Small intestine (tissue), 7 donors: ENCODE measurements around the gene ZNF407. TPM values are rescaled to one million over a fixed set of nuclear protein-coding genes. Genes with fewer than 3 reads are reported as not detected.

Experiments
- DNase-seq, 2 donors: peaks; one replicate each; pipeline versions ENCODE4 v3.0.0 to v3.0.0-alpha.2; 2013
- FAIRE-seq: peaks from 2 replicates; lab custom pipeline; 2012; peaks lifted over from hg19 to GRCh38; lab: Jason Lieb, UNC
- H3K27ac ChIP-seq, 3 donors: one replicate each; pipeline ENCODE4 v1.5.1; 2013; ENCODE audit warnings: low read length in 2 of 3, mild to moderate bottlenecking in 2 of 3, control low read depth in 1 of 3, inconsistent platforms in 1 of 3, low read depth in 1 of 3, moderate library complexity in 1 of 3
- H3K27me3 ChIP-seq, 3 donors: one replicate each; pipeline ENCODE4 v1.6.1; 2013; ENCODE audit warnings: low read length in 3 of 3, inconsistent platforms in 1 of 3; ENCODE audit not compliant: control insufficient read depth in 3 of 3, insufficient read depth in 3 of 3
- H3K36me3 ChIP-seq, 3 donors: one replicate each; pipeline ENCODE4 v1.6.1; 2013; ENCODE audit warnings: low read length in 3 of 3, inconsistent platforms in 1 of 3, low read depth in 1 of 3, mild to moderate bottlenecking in 1 of 3, moderate library complexity in 1 of 3; ENCODE audit not compliant: control insufficient read depth in 3 of 3, insufficient read depth in 2 of 3
- H3K4me1 ChIP-seq, 3 donors: one replicate each; pipeline ENCODE4 v1.6.1; 2013; ENCODE audit warnings: low read length in 2 of 3, inconsistent platforms in 1 of 3, low read depth in 1 of 3, mild to moderate bottlenecking in 1 of 3, moderate library complexity in 1 of 3; ENCODE audit not compliant: control insufficient read depth in 3 of 3, insufficient read depth in 2 of 3
- H3K4me3 ChIP-seq, 3 donors: one replicate each; pipeline ENCODE4 v1.5.1; 2013; ENCODE audit warnings: low read length in 3 of 3, control low read depth in 1 of 3, inconsistent platforms in 1 of 3, low read depth in 1 of 3, mild to moderate bottlenecking in 1 of 3, moderate library complexity in 1 of 3
- H3K9me3 ChIP-seq, 2 donors: one replicate each; pipeline ENCODE4 v1.6.1; 2013; ENCODE audit warnings: low read depth in 1 of 2, low read length in 1 of 2; ENCODE audit not compliant: control insufficient read depth in 2 of 2, insufficient read depth in 1 of 2
- WGBS, 3 donors: extraction: QIAGEN DNeasy Blood & Tissue Kit; methylation state at CpG; one replicate each; pipeline ENCODE4 v1.1.7; 2013; 5-methylcytosine and 5-hydroxymethylcytosine counted together
- polyA plus RNA-seq, 4 donors: library from polyadenylated mRNA; stranded (reverse) in 3 of 4; unstranded in 1 of 4; fragments of 200-250 nt in 3 of 4; fragments of 120-200 nt in 1 of 4; gene quantifications; one replicate each; pipeline versions ENCODE4 v1.2.1 to v1.2.3, GENCODE V29; 2013
- donor health status: healthy with polysubstance abuse.
- donor health status: control.
- donor health status: control.
- donor health status: Bipolar disorder and iron deficiency.
- donor health status: healthy.

Gene ZNF407
- polyA plus RNA-seq, 4 donors, result 2.7 to 6.3 (median 4.0) TPM

DNA sequence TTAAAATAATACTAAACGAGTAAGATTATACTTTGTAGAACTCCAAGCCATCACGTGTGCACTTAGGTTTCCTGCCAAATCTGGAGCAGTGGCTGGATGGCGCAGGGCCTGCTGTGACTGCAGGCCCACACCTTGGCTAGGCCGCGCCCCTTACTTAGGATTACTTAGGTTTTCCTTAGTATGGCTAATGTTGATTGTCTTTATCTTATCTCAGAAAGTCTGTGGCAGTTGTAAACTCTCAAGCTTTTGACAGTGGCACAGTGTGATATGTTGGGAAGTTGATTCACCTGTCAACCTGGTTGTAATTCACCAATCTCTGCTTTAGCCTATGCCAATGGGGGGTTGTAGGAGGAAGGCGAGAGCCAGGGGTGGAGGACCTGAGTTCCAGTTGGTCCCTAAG is 208.4 kb downstream of the ZNF407 start:
- Histone ChIP-seq H3K9me3 (no peaks in the 10 kb centered on the region), H3K4me3 (no peak overlapping the region), H3K4me1 (peaks cover 0 to 6% (median 4%) of the 10 kb centered on the region in 3 donors), H3K36me3 (no peaks in the 10 kb centered on the region), H3K27ac (peak overlapping the region in 2 of 3 donors; percentile 34 to 41), H3K27me3 (no peaks in the 10 kb centered on the region)
- FAIRE-seq (no peak), DNase-seq (peak; percentile 72 to 83)
- 26 to 66% (median 36%) methylated on average over 6 of the region's 6 CpGs for WGBS, 3 donors

DNA sequence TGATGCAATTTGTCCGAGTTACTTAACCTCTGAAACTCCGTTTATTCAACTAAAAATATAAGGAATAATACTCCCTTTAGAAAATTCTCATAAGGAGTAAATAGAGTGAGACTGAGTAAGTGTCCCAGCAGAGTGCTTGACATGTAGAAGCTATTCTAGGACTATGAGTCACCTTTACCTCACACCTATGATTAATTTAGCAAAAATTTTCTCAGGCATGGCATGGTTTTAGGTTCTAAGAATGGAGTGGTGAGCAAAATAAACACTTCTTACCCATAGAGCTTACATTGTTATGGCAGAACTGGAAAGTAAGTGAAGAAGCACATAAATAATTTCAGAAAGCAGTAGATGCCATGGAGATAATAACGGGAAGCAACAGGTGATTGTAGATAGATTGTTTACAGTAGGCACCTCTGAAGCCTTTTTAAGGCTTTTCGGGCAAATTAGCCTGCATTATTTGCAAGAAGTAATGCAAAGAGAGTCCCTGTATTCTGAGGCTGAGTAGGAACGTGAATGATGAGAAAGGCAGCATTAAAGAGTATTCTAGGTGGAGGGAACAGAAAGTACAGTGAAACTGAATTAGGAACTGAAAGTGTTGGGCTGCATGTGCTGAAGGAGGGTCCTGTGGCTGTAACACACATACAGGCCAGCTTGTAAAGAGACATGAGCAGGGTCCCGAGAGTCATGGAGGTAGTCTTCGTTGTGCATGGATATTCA is 209.2 kb downstream of the ZNF407 start:
- Histone ChIP-seq H3K9me3 (no peaks in the 10 kb centered on the region), H3K27me3 (no peaks in the 10 kb centered on the region), H3K4me1 (peaks cover 0 to 6% (median 4%) of the 10 kb centered on the region in 3 donors), H3K27ac (no peak overlapping the region), H3K4me3 (no peak overlapping the region), H3K36me3 (no peaks in the 10 kb centered on the region)
- 62 to 72% (median 65%) methylated on average over 7 of the region's 7 CpGs for WGBS, 3 donors
- no peak for FAIRE-seq
- DNase-seq, result peak in 1 of 2 donors; percentile 30

DNA sequence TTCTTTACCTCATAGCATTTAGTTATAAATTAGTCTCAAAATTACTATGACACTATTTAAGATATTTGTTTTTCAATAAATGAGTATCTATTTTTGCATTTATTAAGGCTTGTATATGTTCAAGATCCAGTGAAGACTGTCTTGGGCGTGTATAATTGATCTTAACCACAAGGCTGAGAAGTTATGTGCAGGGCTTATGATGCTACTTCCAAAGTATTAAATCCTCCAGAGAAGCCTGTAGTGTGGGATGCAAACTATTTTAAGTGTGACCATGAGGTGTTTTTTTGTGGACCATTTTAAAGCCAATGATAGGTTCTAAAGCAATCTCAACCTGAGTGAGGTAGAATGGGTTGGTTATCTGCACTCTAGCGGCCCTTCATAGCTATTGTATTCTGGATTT is 219.9 kb downstream of the ZNF407 start:
- H3K9me3 ChIP-seq, result peaks cover 0 to 2% of the 10 kb centered on the region in 2 donors
- FAIRE-seq (no peak), DNase-seq (no peak)
- no peaks in the 10 kb centered on the region for H3K27me3 ChIP-seq
- 97 to 100% (median 100%) methylated on average over 2 of the region's 2 CpGs for WGBS, 3 donors
- H3K4me3 ChIP-seq, result no peak overlapping the region
- no peak overlapping the region for H3K27ac ChIP-seq
- H3K4me1 ChIP-seq, result no peaks in the 10 kb centered on the region
- H3K36me3 ChIP-seq, result peaks cover 0 to 4% (median 0%) of the 10 kb centered on the region in 3 donors

DNA sequence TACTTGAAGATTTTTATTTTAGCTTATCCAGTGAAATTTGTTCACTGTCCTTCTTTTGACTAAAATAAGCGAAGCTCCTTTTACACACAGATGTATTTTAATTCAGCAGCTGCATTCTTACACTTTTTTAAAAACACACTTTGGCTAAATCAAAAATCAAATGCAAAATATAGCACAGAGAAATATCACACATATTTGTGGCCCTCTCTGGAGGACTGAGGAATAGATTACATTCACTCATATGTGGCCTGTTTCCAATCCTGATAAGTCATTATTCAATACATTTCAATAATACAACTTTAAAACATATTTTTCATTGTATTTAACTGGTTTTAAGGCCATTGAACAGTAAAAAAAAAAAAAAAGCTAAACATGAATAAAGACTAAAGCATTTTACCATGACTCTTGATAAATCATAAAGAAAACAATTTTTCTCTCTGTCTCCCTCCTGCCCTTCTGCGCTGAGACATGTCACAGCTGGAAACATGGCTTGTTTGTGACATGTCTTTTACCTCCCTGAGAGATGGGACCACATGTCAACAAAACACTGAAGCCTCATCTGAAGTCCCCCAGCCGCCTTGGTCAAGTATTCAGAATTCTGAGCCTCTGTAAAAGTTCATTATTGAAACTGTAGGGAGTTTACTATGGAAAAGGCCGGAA is 221.0 kb downstream of the ZNF407 start:
- Histone ChIP-seq H3K4me3 (no peak overlapping the region), H3K27me3 (no peaks in the 10 kb centered on the region), H3K27ac (no peak overlapping the region), H3K9me3 (peaks cover 0 to 2% of the 10 kb centered on the region in 2 donors), H3K36me3 (no peaks in the 10 kb centered on the region), H3K4me1 (no peaks in the 10 kb centered on the region)
- no peak for DNase-seq
- FAIRE-seq, result no peak
- WGBS, 3 donors, result 95 to 97% (median 96%) methylated on average over 4 of the region's 4 CpGs

DNA sequence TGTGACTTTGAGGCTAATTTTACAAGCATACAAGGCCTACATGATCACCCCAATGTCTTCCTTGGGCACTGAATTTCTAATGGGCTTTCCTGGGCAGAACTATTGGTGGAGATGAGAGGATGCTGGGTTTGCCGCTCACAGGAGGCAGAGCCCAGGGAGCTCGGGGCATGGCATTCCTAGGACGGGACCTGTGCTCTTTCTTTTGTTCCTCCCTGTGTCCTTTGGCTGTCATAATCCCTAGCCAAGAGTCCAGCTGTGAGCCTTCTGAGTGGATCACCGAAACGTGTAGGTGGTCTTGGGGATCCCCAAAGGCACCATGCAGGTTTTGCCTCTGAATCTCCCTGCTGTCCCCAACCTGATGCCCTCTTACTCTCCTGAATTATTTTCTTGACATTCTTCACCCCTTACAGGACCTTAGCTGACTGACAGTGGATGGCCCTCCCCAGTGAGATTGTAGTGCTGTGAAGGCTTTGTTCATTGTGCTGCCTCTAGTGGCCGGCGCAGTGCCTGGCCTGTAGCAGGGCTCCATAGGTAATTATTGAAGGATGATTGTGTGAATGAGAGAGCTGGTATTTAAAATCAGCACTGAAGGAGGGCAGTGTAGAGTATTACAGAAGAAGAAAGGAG is 221.9 kb downstream of the ZNF407 start:
- no peak overlapping the region for H3K27ac ChIP-seq
- H3K27me3 ChIP-seq, result no peaks in the 10 kb centered on the region
- WGBS, 3 donors, result 90 to 92% (median 92%) methylated on average over 7 of the region's 7 CpGs
- H3K36me3 ChIP-seq, result no peaks in the 10 kb centered on the region
- DNase-seq (peak in 1 of 2 donors; percentile 16), FAIRE-seq (no peak)
- H3K9me3 ChIP-seq, result no peaks in the 10 kb centered on the region
- H3K4me3 ChIP-seq, result no peak overlapping the region
- H3K4me1 ChIP-seq, result no peaks in the 10 kb centered on the region

DNA sequence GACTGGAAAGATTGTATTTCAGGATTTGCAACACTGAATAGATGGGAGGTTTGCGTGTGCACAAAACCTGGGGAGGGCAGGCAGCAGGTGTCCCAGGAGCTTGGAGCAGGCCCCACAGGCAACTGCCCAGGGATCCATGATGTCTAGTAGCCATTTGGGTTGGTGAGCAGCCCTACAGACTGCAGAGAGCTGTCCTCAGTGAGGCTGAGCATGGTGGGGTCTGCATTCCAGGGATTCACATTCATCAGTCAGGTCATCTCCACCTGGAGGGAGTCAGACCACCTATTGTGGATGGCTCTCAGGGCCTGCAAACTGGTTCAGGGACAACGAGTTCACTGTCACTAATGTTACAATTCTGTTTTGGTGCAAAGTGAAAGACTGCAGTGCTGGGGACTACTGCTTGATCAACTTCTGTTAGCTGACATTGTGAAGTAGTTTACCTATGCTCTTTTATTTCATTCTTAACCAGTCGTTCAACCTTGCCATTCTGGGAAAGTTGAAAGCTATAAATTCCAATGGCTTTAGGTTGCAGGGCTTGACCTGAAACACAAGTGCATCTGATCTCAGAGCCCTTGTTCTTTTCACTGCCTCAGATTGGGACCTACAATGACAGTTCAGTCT is 222.6 kb downstream of the ZNF407 start:
- Histone ChIP-seq H3K4me1 (no peaks in the 10 kb centered on the region), H3K27ac (no peak overlapping the region), H3K27me3 (no peaks in the 10 kb centered on the region), H3K36me3 (no peaks in the 10 kb centered on the region), H3K4me3 (no peak overlapping the region), H3K9me3 (no peaks in the 10 kb centered on the region)
- 89 to 92% (median 91%) methylated on average over 3 of the region's 3 CpGs for WGBS, 3 donors
- no peak for FAIRE-seq
- DNase-seq, result no peak

DNA sequence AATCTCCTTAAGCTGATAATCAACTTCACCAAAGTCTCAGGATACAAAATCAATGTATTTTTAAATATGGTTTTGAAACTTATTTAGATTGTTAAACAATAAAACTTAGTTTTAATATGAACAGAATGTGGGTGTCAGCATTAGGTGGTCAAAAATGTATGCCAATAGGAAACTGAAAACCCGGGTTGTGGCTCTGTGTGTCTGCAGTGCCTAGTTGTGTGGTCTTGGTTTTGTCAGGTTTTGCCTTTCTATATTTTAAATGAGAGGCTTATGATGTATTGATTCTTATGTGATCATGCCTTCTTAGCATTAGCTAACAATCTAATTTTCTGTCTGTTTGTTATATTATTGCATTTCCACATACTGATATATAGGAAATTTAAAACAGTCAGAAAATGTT is 227.8 kb downstream of the ZNF407 start:
- Histone ChIP-seq H3K27ac (no peak overlapping the region), H3K4me3 (no peak overlapping the region), H3K27me3 (no peaks in the 10 kb centered on the region), H3K4me1 (no peaks in the 10 kb centered on the region), H3K9me3 (no peaks in the 10 kb centered on the region), H3K36me3 (no peaks in the 10 kb centered on the region)
- FAIRE-seq, result no peak
- 72 to 90% (median 82%) methylated on average over 1 of the region's 1 CpG for WGBS, 3 donors
- DNase-seq, result no peak

DNA sequence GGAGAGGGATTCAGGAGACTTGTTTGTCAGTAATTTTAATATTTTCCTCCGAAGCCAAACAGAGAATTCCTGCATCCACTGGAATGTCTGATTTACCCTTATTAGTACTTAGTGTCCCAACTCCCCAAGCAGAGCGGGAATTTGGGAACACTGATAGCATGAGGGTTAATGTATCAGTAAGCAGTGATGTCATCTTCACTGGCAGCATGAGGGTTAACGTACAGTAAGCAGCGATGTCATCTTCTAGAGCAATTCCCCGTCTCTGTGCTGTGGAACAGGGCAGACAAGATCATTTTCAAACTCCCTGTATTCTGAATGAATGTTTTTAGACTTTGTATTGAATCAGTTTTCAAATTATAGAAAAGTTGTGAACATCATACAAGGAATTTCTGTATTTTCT is 228.9 kb downstream of the ZNF407 start:
- FAIRE-seq (no peak), DNase-seq (no peak)
- Histone ChIP-seq H3K27ac (no peak overlapping the region), H3K36me3 (no peaks in the 10 kb centered on the region), H3K9me3 (no peaks in the 10 kb centered on the region), H3K27me3 (no peaks in the 10 kb centered on the region), H3K4me3 (no peak overlapping the region), H3K4me1 (no peaks in the 10 kb centered on the region)
- WGBS, 3 donors, result 83 to 90% (median 86%) methylated on average over 5 of the region's 5 CpGs
